ENCODE results near the gene PLAU.

GRCh38 chr10:73941300-73941699 is 30.4 kb downstream of the PLAU start:
- TF ChIP-seq POLR2A (IDR thresholded peaks at IDR 0.05) (no peak), CTCF (IDR thresholded peaks at IDR 0.05) (no peak)

Measured in testis (tissue), 2 donors.